Neural cell (in vitro differentiated cells): ENCODE results near the gene NOX1.

Source experiments
- EP300 ChIP-seq: fragments of 450-650 bp; conservative IDR thresholded peaks from 2 replicates; pipeline ENCODE4 v1.6.1; 2014; ENCODE audit warnings: antibody characterized with exemption, mild to moderate bottlenecking, moderate library complexity; ENCODE audit not compliant: poor library complexity, severe bottlenecking
- EZH2 ChIP-seq: fragments of 200-600, 300-800 bp; shearing (Covaris generic), sonication (generic); IDR thresholded peaks from 2 replicates; pipeline ENCODE4 v1.6.1; 2014; ENCODE audit warnings: antibody characterized with exemption, low read length, borderline replicate concordance, mild to moderate bottlenecking; ENCODE audit not compliant: insufficient read depth, poor library complexity, severe bottlenecking
- POLR2AphosphoS5 ChIP-seq: IDR thresholded peaks from 2 replicates; pipeline ENCODE4 v1.6.1; 2012
- RAD21 ChIP-seq: fragments of 450-650 bp; conservative IDR thresholded peaks from 2 replicates; pipeline ENCODE4 v1.6.1; 2014; ENCODE audit warnings: antibody characterized with exemption, mild to moderate bottlenecking, moderate library complexity
- SMC3 ChIP-seq: fragments of 450-650 bp; conservative IDR thresholded peaks from 2 replicates; pipeline ENCODE4 v1.6.1; 2014; ENCODE audit warnings: antibody characterized with exemption, mild to moderate bottlenecking, moderate library complexity; ENCODE audit not compliant: poor library complexity
- TF ChIP-seq, protein P1 (sequence below): fragments of 450-650 bp; IDR thresholded peaks from 2 replicates; pipeline ENCODE4 v1.5.1; 2014; ENCODE audit warnings: antibody characterized with exemption, mild to moderate bottlenecking, moderate library complexity; ENCODE audit not compliant: poor library complexity, severe bottlenecking

GRCh38 chrX:100905620-100906019 lies 31.5 kb upstream of the NOX1 start:
- TF ChIP-seq EP300, result no peak
- TF ChIP-seq, protein P1, sequence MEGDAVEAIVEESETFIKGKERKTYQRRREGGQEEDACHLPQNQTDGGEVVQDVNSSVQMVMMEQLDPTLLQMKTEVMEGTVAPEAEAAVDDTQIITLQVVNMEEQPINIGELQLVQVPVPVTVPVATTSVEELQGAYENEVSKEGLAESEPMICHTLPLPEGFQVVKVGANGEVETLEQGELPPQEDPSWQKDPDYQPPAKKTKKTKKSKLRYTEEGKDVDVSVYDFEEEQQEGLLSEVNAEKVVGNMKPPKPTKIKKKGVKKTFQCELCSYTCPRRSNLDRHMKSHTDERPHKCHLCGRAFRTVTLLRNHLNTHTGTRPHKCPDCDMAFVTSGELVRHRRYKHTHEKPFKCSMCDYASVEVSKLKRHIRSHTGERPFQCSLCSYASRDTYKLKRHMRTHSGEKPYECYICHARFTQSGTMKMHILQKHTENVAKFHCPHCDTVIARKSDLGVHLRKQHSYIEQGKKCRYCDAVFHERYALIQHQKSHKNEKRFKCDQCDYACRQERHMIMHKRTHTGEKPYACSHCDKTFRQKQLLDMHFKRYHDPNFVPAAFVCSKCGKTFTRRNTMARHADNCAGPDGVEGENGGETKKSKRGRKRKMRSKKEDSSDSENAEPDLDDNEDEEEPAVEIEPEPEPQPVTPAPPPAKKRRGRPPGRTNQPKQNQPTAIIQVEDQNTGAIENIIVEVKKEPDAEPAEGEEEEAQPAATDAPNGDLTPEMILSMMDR, result no peak
- TF ChIP-seq EZH2, result no peak
- no peak for TF ChIP-seq SMC3
- no peak for TF ChIP-seq POLR2AphosphoS5
- no peak for TF ChIP-seq RAD21
